A673 (cell line): Measurements from ENCODE around the gene RYK.

ENCODE experiments used
- EZH2 ChIP-seq: fragments of 200-600 bp; sonication (generic); IDR thresholded peaks from 2 replicates; pipeline ENCODE4 v1.6.1; 2017; ENCODE audit warnings: borderline replicate concordance, low read depth, mild to moderate bottlenecking, mixed read lengths, antibody characterized with exemption, low read length; ENCODE audit not compliant: poor library complexity, severe bottlenecking
- TF ChIP-seq, protein P1 (sequence below): fragments of 300-800, 200-600 bp; sonication (generic); conservative IDR thresholded peaks from 2 replicates; pipeline ENCODE4 v1.5.1; 2017; ENCODE audit warnings: low read depth, mild to moderate bottlenecking, antibody characterized with exemption, low read length, moderate library complexity, mixed read lengths

DNA sequence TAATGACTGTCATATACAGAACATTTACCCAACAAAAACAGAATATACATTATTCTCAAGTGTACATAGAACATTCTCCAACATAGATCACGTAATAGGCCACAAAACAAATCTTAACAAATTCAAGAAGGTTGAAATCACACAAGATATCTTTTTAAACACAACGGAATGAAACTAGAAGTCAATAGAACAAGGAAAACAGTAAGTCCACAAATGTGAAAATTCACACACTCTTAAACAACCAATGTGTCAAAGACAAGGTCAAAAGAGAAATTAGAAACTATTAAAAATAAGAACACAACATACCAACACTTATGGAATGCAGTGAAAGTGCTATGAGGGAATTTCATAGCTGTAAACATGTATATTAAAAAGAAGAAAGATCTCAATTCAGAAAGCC lies 139.7 kb downstream of the RYK start:
- TF ChIP-seq, protein P1, sequence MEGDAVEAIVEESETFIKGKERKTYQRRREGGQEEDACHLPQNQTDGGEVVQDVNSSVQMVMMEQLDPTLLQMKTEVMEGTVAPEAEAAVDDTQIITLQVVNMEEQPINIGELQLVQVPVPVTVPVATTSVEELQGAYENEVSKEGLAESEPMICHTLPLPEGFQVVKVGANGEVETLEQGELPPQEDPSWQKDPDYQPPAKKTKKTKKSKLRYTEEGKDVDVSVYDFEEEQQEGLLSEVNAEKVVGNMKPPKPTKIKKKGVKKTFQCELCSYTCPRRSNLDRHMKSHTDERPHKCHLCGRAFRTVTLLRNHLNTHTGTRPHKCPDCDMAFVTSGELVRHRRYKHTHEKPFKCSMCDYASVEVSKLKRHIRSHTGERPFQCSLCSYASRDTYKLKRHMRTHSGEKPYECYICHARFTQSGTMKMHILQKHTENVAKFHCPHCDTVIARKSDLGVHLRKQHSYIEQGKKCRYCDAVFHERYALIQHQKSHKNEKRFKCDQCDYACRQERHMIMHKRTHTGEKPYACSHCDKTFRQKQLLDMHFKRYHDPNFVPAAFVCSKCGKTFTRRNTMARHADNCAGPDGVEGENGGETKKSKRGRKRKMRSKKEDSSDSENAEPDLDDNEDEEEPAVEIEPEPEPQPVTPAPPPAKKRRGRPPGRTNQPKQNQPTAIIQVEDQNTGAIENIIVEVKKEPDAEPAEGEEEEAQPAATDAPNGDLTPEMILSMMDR = no peak
- TF ChIP-seq EZH2 = no peak
